Ectodermal cell (in vitro differentiated cells): ENCODE measurements around the gene RSPH4A.

Source experiments
- H3K27ac ChIP-seq: 2 replicates; pipeline ENCODE4 v1.7.0; 2013; ENCODE audit warnings: mild to moderate bottlenecking, low read depth, low read length; ENCODE audit not compliant: insufficient read depth, poor library complexity, severe bottlenecking
- H3K27me3 ChIP-seq: 2 replicates; pipeline ENCODE4 v1.7.0; 2013; ENCODE audit warnings: mild to moderate bottlenecking, low read length; ENCODE audit not compliant: insufficient read depth, control insufficient read depth, poor library complexity, severe bottlenecking
- H3K36me3 ChIP-seq: one replicate; pipeline ENCODE4 v1.7.0; 2013; ENCODE audit warnings: low read length; ENCODE audit not compliant: control insufficient read depth, insufficient read depth
- H3K4me1 ChIP-seq: one replicate; pipeline ENCODE4 v1.7.0; 2013; ENCODE audit warnings: low read length; ENCODE audit not compliant: control insufficient read depth, insufficient read depth
- H3K4me3 ChIP-seq: 2 replicates; pipeline ENCODE4 v1.7.0; 2013; ENCODE audit warnings: low read depth, low read length, control low read depth; ENCODE audit not compliant: insufficient read depth
- H3K9me3 ChIP-seq: 2 replicates; pipeline ENCODE4 v1.7.0; 2013; ENCODE audit warnings: mild to moderate bottlenecking, low read length, moderate library complexity; ENCODE audit not compliant: control insufficient read depth
- WGBS, 2 experiments: methylation state at CpG; one replicate each; pipeline ENCODE4 v1.1.7; 2013; ENCODE audit warnings: missing lambda C conversion rate in 2 of 2; 5-methylcytosine and 5-hydroxymethylcytosine counted together

Gene RSPH4A

DNA sequence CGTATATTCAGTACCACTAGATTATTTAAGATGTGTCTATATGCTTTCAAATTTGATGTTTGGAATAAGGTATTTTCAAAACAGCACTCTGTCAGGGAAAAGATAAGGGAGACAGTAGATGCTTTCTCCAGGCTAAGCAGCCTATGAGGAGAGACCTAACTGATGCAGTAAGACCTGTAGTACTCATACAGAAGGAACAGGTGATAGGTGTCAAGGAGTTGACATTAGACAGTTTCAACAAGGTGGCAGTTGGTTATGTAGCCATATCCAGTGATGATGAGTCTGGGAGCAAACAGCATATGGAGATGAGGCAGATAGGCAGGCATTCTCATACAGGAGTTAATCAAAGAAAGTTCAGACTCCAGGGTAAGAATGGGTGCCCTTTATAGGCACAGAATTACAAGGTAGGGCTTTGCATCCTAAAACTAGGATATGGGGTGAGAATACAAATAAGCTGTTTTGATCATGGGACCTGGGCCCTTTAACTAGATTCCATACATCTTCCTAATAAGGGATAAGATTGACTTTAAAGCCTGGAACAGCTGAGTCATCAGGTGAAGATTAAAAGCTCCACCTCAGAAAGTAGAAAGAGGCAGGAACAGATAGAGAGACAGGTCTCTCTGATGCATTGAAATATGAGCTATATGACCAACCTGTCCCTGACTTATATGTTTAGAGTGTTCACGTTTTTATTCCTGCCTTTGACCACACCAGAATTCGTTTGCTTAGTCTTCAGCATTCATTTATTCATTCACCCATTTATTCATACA lies 7.9 kb downstream of the RSPH4A start:
- H3K27ac ChIP-seq: no peak overlapping the region
- H3K9me3 ChIP-seq: no peaks in the 10 kb centered on the region
- no peaks in the 10 kb centered on the region for H3K36me3 ChIP-seq
- no peaks in the 10 kb centered on the region for H3K27me3 ChIP-seq
- WGBS, 2 experiments: 69 to 74% methylated on average over 2 of the region's 3 CpGs
- no peak overlapping the region for H3K4me3 ChIP-seq
- no peaks in the 10 kb centered on the region for H3K4me1 ChIP-seq

DNA sequence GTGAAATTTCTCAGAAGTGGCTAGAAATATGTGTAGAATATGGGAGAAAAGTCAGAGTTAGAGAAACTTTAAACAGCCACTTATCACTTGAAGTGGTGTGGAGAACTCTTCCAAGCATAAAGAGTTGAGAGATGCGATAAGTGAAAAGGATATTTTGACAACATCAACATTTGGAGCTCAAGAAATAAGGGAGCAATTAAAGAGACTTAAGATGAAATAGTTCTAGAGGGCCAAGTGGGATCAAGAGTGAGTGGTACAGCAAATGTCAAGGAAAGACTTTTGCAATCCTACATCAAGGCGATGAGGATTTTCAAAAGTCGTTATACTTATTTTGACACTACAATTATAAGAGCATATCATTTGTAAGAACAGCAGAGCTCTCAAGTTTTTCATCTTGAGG lies 9.6 kb downstream of the RSPH4A start:
- 97 to 99% methylated on average over 3 of the region's 3 CpGs for WGBS, 2 experiments
- no peaks in the 10 kb centered on the region for H3K36me3 ChIP-seq
- H3K27me3 ChIP-seq: no peaks in the 10 kb centered on the region
- H3K4me1 ChIP-seq: no peaks in the 10 kb centered on the region
- no peaks in the 10 kb centered on the region for H3K9me3 ChIP-seq
- no peak overlapping the region for H3K4me3 ChIP-seq
- H3K27ac ChIP-seq: no peak overlapping the region

DNA sequence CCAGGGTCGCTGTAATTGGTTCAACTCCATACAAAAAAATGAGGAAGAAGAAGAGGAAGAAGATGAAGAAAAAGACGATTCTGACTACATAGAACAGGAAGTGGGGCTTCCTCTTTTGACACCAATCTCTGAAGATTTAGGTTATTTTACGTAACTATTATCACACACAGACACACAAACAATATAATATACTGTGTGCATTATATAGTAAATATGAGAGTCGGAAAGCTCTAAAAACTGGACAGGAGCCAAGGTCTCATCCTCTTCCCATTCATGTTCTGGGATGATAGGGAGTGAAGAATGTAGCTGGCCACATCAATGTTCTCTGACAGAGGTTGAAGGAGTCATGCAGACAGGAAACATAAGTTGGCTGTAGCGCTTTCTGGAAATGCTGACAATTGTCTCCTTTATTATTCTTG lies 13.3 kb downstream of the RSPH4A start:
- H3K4me3 ChIP-seq: no peak overlapping the region
- 76 to 87% methylated on average over 4 of the region's 5 CpGs for WGBS, 2 experiments
- H3K4me1 ChIP-seq: no peaks in the 10 kb centered on the region
- H3K27ac ChIP-seq: no peak overlapping the region
- peaks cover 4% of the 10 kb centered on the region for H3K36me3 ChIP-seq
- H3K9me3 ChIP-seq: no peaks in the 10 kb centered on the region
- H3K27me3 ChIP-seq: no peaks in the 10 kb centered on the region

DNA sequence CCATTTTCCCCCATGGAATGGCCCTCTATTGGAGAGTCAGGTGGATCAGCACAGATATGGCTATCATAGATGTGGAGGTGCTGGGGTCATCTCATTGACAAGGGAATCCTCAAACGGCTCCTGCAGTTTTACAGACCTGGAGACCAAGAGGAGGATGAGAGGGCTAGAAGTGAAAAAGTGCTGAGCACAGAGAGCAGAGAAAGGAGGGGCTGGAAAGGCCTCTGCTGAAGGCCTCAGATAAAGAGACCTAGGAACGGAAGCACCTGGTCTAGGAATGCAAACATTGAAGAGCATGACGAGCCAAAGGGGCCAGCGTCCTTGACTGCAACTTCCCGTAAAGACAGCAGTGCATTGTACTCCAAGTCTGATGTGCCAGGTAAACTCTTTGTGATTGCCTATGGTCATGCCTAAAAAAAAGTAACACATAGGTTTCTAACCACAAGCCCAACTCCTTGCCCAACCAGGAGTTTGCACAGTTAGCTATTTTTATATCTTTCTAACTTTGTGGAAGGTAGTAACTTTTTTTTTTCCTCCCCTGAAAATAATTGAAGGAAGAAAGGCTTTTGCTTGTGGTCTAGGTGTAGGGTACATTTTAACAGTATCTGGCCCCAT lies 15.2 kb downstream of the RSPH4A start:
- no peaks in the 10 kb centered on the region for H3K4me1 ChIP-seq
- peaks cover 4% of the 10 kb centered on the region for H3K36me3 ChIP-seq
- WGBS, 2 experiments: 88 to 94% methylated on average over 5 of the region's 5 CpGs
- no peaks in the 10 kb centered on the region for H3K27me3 ChIP-seq
- no peak overlapping the region for H3K4me3 ChIP-seq
- no peak overlapping the region for H3K27ac ChIP-seq
- no peaks in the 10 kb centered on the region for H3K9me3 ChIP-seq

DNA sequence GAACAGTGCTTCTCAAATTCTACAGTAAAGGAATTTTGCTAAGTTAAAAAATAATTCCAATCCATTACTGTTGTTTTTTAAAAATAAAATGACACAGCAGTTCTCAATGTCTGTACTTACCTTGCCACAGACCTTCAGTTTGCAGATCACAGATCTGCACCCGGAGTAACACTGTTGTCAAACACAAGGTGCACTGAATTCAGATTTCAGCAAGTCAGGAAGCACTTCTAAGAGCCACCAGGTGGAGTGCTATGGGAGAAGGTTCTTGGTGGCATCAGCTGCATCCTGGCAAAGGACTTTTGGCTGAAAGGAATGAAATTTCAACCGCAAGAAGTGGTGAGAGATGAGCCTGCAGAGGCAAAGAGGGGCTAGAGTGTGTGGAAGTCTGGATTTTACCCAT lies 17.4 kb downstream of the RSPH4A start:
- no peaks in the 10 kb centered on the region for H3K27me3 ChIP-seq
- no peaks in the 10 kb centered on the region for H3K9me3 ChIP-seq
- no peaks in the 10 kb centered on the region for H3K4me1 ChIP-seq
- H3K36me3 ChIP-seq: peaks cover 4% of the 10 kb centered on the region
- H3K27ac ChIP-seq: no peak overlapping the region
- 90 to 92% methylated on average over 2 of the region's 2 CpGs for WGBS, 2 experiments
- H3K4me3 ChIP-seq: no peak overlapping the region

DNA sequence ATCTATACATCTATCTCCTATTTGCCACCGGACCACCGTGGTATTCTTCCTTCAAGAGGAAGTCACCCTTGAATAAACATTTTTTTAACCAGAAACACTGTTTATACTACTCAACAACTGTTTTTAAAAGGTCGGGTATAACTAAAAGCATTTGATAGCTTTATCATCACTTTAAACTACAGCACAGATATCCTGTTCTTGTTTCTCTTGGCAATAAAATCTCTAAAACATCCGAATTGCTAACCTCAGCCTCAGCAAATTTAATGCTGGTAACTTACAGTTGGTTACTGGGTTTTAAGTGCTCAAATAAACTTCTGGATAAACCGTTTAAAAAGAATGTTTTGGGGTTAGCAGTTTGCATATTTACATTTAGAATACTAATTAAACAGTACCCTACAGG lies 31.9 kb downstream of the RSPH4A start:
- H3K36me3 ChIP-seq: peaks cover 3% of the 10 kb centered on the region
- H3K9me3 ChIP-seq: no peaks in the 10 kb centered on the region
- WGBS, 2 experiments: 80 to 84% methylated on average over 4 to 5 of the region's 5 CpGs
- no peaks in the 10 kb centered on the region for H3K4me1 ChIP-seq
- no peak overlapping the region for H3K27ac ChIP-seq
- H3K4me3 ChIP-seq: no peak overlapping the region
- no peaks in the 10 kb centered on the region for H3K27me3 ChIP-seq

DNA sequence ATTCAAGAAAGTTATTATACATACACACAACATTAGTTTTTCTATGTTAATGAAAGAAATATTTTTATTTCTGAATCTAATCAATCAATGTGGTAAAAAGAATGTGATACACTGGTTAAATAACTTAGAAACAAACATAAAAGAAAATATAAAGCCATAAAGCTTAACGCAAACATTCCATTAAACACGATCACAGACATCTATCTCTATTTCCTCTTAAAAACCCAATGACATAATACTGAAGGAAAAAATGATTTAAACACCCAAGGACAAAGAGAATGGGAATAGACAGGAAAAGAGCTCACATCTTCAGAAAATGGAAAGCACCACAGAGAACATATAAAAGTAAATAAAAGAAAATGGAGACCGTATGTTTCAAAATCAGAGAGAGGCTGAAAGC lies 32.9 kb downstream of the RSPH4A start:
- Histone ChIP-seq H3K36me3 (peaks cover 3% of the 10 kb centered on the region), H3K27me3 (no peaks in the 10 kb centered on the region), H3K4me3 (no peak overlapping the region), H3K9me3 (no peaks in the 10 kb centered on the region), H3K27ac (no peak overlapping the region), H3K4me1 (no peaks in the 10 kb centered on the region)
- WGBS, 2 experiments: 90 to 98% methylated on average over 2 to 3 of the region's 3 CpGs

DNA sequence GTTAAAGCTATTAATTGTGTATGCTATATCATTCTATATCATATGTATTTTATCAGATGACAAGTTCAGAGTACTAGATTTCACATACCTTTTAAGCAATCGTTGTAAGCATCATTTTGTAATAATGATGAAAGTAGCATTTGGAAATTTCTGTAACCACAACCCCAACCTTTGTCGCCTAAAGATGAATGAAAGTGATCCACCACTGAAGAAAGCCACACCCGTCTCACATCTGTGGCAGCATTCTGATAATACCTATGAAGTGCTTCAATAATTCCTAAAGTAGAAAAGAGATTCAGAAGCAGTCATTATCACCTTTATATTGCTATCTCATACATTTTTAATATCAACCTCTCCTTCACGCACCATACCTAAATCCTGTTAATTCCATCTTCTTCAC lies 35.6 kb downstream of the RSPH4A start:
- H3K4me3 ChIP-seq: no peak overlapping the region
- no peaks in the 10 kb centered on the region for H3K27me3 ChIP-seq
- no peak overlapping the region for H3K27ac ChIP-seq
- H3K4me1 ChIP-seq: no peaks in the 10 kb centered on the region
- peaks cover 3% of the 10 kb centered on the region for H3K36me3 ChIP-seq
- WGBS, 2 experiments: 93 to 96% methylated on average over 4 of the region's 4 CpGs
- H3K9me3 ChIP-seq: no peaks in the 10 kb centered on the region

DNA sequence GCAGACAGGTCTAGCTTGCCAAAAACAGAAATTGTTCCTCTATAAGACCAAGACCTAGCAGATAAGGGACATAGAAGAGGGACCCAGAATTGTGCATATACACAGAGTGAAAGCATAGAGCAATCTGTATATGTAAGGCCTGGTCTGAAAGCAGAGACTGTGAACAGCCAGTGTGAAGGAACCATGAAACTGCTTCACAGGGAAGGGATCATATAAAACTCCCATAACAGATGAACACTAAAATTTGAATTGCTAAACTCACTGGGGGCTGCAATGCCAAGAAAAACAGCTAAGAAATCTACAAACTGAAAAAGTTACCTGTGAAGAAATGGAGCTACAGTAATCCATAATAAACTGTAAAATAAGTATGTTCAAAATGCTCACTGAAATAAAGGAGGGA lies 45.3 kb downstream of the RSPH4A start:
- Histone ChIP-seq H3K4me3 (no peak overlapping the region), H3K9me3 (no peaks in the 10 kb centered on the region), H3K27me3 (no peaks in the 10 kb centered on the region), H3K27ac (no peak overlapping the region), H3K36me3 (no peaks in the 10 kb centered on the region), H3K4me1 (no peaks in the 10 kb centered on the region)

DNA sequence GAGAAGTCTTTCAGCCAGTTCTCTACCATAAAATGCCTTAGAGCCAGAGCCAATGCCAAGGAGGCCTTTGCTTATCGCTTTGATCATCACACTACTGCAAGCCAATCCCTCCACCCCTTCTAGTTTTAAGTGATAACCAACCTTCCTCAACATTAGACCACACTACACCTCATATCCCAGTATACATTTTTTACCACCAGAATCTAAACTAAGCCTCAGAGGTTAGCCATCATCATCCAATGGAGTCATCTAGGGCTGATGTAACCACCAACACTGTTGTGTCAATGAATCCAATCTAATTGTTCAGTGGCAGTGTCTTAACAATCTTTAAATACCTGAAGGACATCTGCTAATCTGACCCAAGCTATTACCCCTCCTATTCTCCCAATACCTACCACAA lies 45.9 kb downstream of the RSPH4A start:
- no peaks in the 10 kb centered on the region for H3K27me3 ChIP-seq
- no peaks in the 10 kb centered on the region for H3K9me3 ChIP-seq
- WGBS, 2 experiments: 94 to 95% methylated on average over 1 of the region's 1 CpG
- H3K4me1 ChIP-seq: no peaks in the 10 kb centered on the region
- no peak overlapping the region for H3K4me3 ChIP-seq
- no peaks in the 10 kb centered on the region for H3K36me3 ChIP-seq
- no peak overlapping the region for H3K27ac ChIP-seq
